K562 (cell line): ENCODE measurements around the gene TAS1R3. TPM values are rescaled to one million over a fixed set of nuclear protein-coding genes. Genes with fewer than 3 reads are reported as not detected.

ENCODE experiments used
- BRCA1 ChIP-seq, 2 experiments: fragments of 450-650 bp in 1 of 2; sonication (generic) in 1 of 2; formaldehyde crosslinking in 1 of 2; IDR thresholded peaks; 2 replicates each; pipeline versions ENCODE4 v1.5.0 to v1.6.1; 2017 to 2020; ENCODE audit warnings: mild to moderate bottlenecking in 1 of 2, missing genetic modification reagents in 1 of 2
- FOXK2 ChIP-seq, 2 experiments: fragments of 450-650 bp; IDR thresholded peaks in 1 of 2; conservative IDR thresholded peaks in 1 of 2; 2 replicates each; pipeline ENCODE4 v1.6.1; 2016; ENCODE audit warnings: low read depth in 2 of 2, mild to moderate bottlenecking in 1 of 2
- MCM5 ChIP-seq: fragments of 450-650 bp; IDR thresholded peaks from 2 replicates; pipeline ENCODE4 v1.6.1; 2016; ENCODE audit warnings: low read depth
- MTF1 ChIP-seq: fragments of 250-450 bp; sonication (Bioruptor Pico); IDR thresholded peaks from 2 replicates; pipeline ENCODE4 v1.9.0; 2021; ENCODE audit warnings: moderate library complexity, mild to moderate bottlenecking, inconsistent platforms, borderline replicate concordance
- NEUROD1 ChIP-seq: fragments of 150-350 bp; IDR thresholded peaks from 2 replicates; pipeline ENCODE4 v1.6.1; 2014; ENCODE audit warnings: borderline replicate concordance, low read length, low read depth; ENCODE audit not compliant: partially characterized antibody
- NUFIP1 ChIP-seq: fragments of 450-650 bp; IDR thresholded peaks from 2 replicates; pipeline ENCODE4 v1.6.1; 2018; ENCODE audit not compliant: partially characterized antibody
- RBM25 ChIP-seq: fragments of 200-400 bp; formaldehyde crosslinking; IDR thresholded peaks from 2 replicates; pipeline ENCODE4 v1.6.1; 2018; ENCODE audit warnings: low read length, low read depth, moderate library complexity; ENCODE audit not compliant: severe bottlenecking
- SPI1 ChIP-seq: IDR thresholded peaks from 2 replicates; pipeline ENCODE4 v1.6.1; 2011; ENCODE audit warnings: low read depth, low read length, control low read depth, borderline replicate concordance
- XRCC4 ChIP-seq: IDR thresholded peaks from one replicate; pipeline ENCODE4 v1.6.1; 2011; ENCODE audit not compliant: insufficient read depth, insufficient read length; ENCODE audit errors: extremely low read depth
- ZFX ChIP-seq: sonication (generic); formaldehyde crosslinking; IDR thresholded peaks from 2 replicates; pipeline ENCODE4 v1.8.0; 2022; ENCODE audit warnings: mild to moderate bottlenecking, missing genetic modification reagents, moderate library complexity
- ZNF431 ChIP-seq: sonication (generic); formaldehyde crosslinking; IDR thresholded peaks from 2 replicates; pipeline ENCODE4 v1.8.0; 2022; ENCODE audit warnings: mild to moderate bottlenecking, missing genetic modification reagents
- ZNF766 ChIP-seq: fragments of 200-800 bp; sonication (Bioruptor generic); conservative IDR thresholded peaks from 2 replicates; pipeline ENCODE4 v1.6.1; 2016; ENCODE audit warnings: missing genetic modification characterization, missing compliant biosample characterization
- ZSCAN32 ChIP-seq: fragments of 450-650 bp; formaldehyde crosslinking; IDR thresholded peaks from 2 replicates; pipeline ENCODE4 v1.4.0; 2020; ENCODE audit warnings: mild to moderate bottlenecking, moderate library complexity
- polyA plus RNA-seq, 8 experiments: library from polyadenylated mRNA; depleted of rRNA in 4 of 8; stranded (reverse) in 5 of 8; unstranded in 3 of 8; fragments of >200 nt; fragmentation: Nextera tagmentation in 2 of 8; fragmentation: Illumina TruSeq in 1 of 8; extraction: Ambion mirVana in 2 of 8; extraction: Trizol in 1 of 8; gene quantifications; 2 replicates each; pipeline versions ENCODE4 v1.2.1 to v1.2.3, GENCODE V29; 2011 to 2014; ENCODE audit warnings: inconsistent platforms in 1 of 8, missing spikeins in 1 of 8
- total RNA-seq, 7 experiments: library from RNA; depleted of rRNA in 6 of 7; stranded (reverse); fragments of >200 nt in 6 of 7; fragmentation: Illumina TruSeq in 2 of 7; extraction: Trizol in 2 of 7; gene quantifications; 2 replicates each; pipeline versions ENCODE4 v1.2.1 to v1.2.3, GENCODE V29; 2011 to 2021; ENCODE audit warnings: low replicate concordance in 1 of 7
- TF ChIP-seq, protein P1 (sequence below): fragments of 250-450 bp; sonication (Bioruptor Pico); IDR thresholded peaks from 2 replicates; pipeline ENCODE4 v1.8.0; 2022; ENCODE audit warnings: moderate library complexity, mild to moderate bottlenecking, inconsistent platforms
- TF ChIP-seq, protein P2 (sequence below): sonication (generic); formaldehyde crosslinking; IDR thresholded peaks from 2 replicates; pipeline ENCODE4 v1.8.0; 2022; ENCODE audit warnings: mild to moderate bottlenecking, missing genetic modification reagents
- TF ChIP-seq, protein P3 (sequence below): sonication (generic); formaldehyde crosslinking; IDR thresholded peaks from 2 replicates; pipeline ENCODE4 v1.8.0; 2023; ENCODE audit warnings: mild to moderate bottlenecking, missing genetic modification reagents
- TF ChIP-seq, protein P4 (sequence below): fragments of 250-450 bp; sonication (Bioruptor Pico); IDR thresholded peaks from 2 replicates; pipeline ENCODE4 v1.4.0; 2020; ENCODE audit warnings: mild to moderate bottlenecking, moderate library complexity
- TF ChIP-seq, protein P5 (sequence below), 2 experiments: fragments of 450-650 bp in 1 of 2; sonication (generic) in 1 of 2; formaldehyde crosslinking in 1 of 2; IDR thresholded peaks in 1 of 2; conservative IDR thresholded peaks in 1 of 2; 2 replicates each; pipeline versions ENCODE4 v1.6.1 to v1.8.1; 2016 to 2023; ENCODE audit warnings: mild to moderate bottlenecking in 2 of 2, moderate library complexity in 2 of 2, inconsistent platforms in 1 of 2, missing genetic modification reagents in 1 of 2

TAS1R3 gene
- total and polyA plus RNA-seq, 9 of the 15 experiments (the other 6 are each of a cell fraction or from before 2014, with no cell fraction given), result 0.07 to 0.13 TPM; not detected in 7

DNA sequence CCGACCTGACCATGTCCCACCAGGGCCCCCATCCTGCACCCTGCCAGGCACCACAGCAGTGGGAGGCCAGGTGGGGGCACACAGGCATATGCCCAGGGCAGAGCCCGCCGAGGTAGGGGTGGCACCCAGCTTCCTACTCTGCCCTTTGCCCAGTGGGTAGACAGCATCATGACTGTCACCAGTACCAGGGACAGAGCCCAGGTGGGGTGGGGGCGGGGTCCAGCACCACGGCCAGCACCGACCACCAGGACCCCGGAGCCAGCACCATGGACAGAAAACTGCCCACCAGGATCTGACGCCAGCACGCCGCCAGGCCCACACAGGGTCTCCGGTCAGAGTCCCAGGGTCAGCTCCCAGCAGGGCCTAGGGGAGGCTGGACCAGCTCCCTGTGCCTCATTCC, 3.8 kb downstream of the TAS1R3 start (continued):
- TF ChIP-seq, protein P1, sequence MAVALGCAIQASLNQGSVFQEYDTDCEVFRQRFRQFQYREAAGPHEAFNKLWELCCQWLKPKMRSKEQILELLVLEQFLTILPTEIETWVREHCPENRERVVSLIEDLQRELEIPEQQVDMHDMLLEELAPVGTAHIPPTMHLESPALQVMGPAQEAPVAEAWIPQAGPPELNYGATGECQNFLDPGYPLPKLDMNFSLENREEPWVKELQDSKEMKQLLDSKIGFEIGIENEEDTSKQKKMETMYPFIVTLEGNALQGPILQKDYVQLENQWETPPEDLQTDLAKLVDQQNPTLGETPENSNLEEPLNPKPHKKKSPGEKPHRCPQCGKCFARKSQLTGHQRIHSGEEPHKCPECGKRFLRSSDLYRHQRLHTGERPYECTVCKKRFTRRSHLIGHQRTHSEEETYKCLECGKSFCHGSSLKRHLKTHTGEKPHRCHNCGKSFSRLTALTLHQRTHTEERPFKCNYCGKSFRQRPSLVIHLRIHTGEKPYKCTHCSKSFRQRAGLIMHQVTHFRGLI (CRISPR knock-in tag), result no peak
- TF ChIP-seq RBM25 (no peak), XRCC4 (no peak), ZFX (CRISPR knock-in tag) (peak; percentile 50), BRCA1 (IDR thresholded peaks at IDR 0.05) (no peak), BRCA1 (CRISPR knock-in tag; IDR thresholded peaks at IDR 0.05) (peak; percentile 87; the same call in 1 of the 2 replicates), MTF1 (CRISPR knock-in tag) (no peak), FOXK2 (conservative IDR thresholded peaks at IDR 0.05 in 1 of 2, IDR thresholded peaks at IDR 0.05 in 1 of 2; ENCODE audit: low read depth in 2 of 2) (no peak), NEUROD1 (no peak), ZSCAN32 (CRISPR knock-in tag) (no peak), MCM5 (no peak), SPI1 (no peak), ZNF766 (CRISPR knock-in tag) (no peak), NUFIP1 (no peak), ZNF431 (CRISPR knock-in tag) (0 out of 2 replicates have a peak, but pooled peaks have one; percentile 60)
- TF ChIP-seq, protein P2, sequence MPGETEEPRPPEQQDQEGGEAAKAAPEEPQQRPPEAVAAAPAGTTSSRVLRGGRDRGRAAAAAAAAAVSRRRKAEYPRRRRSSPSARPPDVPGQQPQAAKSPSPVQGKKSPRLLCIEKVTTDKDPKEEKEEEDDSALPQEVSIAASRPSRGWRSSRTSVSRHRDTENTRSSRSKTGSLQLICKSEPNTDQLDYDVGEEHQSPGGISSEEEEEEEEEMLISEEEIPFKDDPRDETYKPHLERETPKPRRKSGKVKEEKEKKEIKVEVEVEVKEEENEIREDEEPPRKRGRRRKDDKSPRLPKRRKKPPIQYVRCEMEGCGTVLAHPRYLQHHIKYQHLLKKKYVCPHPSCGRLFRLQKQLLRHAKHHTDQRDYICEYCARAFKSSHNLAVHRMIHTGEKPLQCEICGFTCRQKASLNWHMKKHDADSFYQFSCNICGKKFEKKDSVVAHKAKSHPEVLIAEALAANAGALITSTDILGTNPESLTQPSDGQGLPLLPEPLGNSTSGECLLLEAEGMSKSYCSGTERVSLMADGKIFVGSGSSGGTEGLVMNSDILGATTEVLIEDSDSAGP (CRISPR knock-in tag), result no peak
- TF ChIP-seq, protein P3, sequence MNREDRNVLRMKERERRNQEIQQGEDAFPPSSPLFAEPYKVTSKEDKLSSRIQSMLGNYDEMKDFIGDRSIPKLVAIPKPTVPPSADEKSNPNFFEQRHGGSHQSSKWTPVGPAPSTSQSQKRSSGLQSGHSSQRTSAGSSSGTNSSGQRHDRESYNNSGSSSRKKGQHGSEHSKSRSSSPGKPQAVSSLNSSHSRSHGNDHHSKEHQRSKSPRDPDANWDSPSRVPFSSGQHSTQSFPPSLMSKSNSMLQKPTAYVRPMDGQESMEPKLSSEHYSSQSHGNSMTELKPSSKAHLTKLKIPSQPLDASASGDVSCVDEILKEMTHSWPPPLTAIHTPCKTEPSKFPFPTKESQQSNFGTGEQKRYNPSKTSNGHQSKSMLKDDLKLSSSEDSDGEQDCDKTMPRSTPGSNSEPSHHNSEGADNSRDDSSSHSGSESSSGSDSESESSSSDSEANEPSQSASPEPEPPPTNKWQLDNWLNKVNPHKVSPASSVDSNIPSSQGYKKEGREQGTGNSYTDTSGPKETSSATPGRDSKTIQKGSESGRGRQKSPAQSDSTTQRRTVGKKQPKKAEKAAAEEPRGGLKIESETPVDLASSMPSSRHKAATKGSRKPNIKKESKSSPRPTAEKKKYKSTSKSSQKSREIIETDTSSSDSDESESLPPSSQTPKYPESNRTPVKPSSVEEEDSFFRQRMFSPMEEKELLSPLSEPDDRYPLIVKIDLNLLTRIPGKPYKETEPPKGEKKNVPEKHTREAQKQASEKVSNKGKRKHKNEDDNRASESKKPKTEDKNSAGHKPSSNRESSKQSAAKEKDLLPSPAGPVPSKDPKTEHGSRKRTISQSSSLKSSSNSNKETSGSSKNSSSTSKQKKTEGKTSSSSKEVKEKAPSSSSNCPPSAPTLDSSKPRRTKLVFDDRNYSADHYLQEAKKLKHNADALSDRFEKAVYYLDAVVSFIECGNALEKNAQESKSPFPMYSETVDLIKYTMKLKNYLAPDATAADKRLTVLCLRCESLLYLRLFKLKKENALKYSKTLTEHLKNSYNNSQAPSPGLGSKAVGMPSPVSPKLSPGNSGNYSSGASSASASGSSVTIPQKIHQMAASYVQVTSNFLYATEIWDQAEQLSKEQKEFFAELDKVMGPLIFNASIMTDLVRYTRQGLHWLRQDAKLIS (CRISPR knock-in tag), result no peak
- TF ChIP-seq, protein P4, sequence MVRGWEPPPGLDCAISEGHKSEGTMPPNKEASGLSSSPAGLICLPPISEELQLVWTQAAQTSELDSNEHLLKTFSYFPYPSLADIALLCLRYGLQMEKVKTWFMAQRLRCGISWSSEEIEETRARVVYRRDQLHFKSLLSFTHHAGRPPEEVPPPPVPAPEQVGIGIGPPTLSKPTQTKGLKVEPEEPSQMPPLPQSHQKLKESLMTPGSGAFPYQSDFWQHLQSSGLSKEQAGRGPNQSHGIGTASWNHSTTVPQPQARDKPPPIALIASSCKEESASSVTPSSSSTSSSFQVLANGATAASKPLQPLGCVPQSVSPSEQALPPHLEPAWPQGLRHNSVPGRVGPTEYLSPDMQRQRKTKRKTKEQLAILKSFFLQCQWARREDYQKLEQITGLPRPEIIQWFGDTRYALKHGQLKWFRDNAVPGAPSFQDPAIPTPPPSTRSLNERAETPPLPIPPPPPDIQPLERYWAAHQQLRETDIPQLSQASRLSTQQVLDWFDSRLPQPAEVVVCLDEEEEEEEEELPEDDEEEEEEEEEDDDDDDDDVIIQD (CRISPR knock-in tag), result no peak
- TF ChIP-seq, protein P5, sequence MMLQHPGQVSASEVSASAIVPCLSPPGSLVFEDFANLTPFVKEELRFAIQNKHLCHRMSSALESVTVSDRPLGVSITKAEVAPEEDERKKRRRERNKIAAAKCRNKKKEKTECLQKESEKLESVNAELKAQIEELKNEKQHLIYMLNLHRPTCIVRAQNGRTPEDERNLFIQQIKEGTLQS (IDR thresholded peaks at IDR 0.05), result no peak
- TF ChIP-seq, protein P5 (CRISPR knock-in tag; conservative IDR thresholded peaks at IDR 0.05), result no peak
